Transverse colon (tissue), 4 donors: ENCODE data around the gene MIEF1. TPM values are rescaled to one million over a fixed set of nuclear protein-coding genes. Genes with fewer than 3 reads are reported as not detected.

Experiments used
- DNase-seq: peaks from one replicate; pipeline ENCODE4 v3.0.0-alpha.2; 2019
- H3K27ac ChIP-seq, 4 donors: fragments of 200-600 bp; sonication (generic); 2 replicates each; pipeline ENCODE4 v1.5.1; 2016 to 2018; ENCODE audit warnings: inconsistent platforms in 4 of 4
- H3K27me3 ChIP-seq: fragments of 200-600 bp; sonication (generic); 2 replicates; pipeline ENCODE4 v1.5.1; 2017; ENCODE audit warnings: inconsistent platforms
- H3K36me3 ChIP-seq, 4 donors: fragments of 200-600 bp; sonication (generic); 2 replicates each; pipeline ENCODE4 v1.5.1; 2017 to 2019; ENCODE audit warnings: inconsistent platforms in 4 of 4
- H3K4me1 ChIP-seq, 4 donors: fragments of 200-600 bp; sonication (generic); 2 replicates each; pipeline ENCODE4 v1.5.1; 2017 to 2020; ENCODE audit warnings: inconsistent platforms in 4 of 4
- H3K4me3 ChIP-seq, 4 donors: fragments of 200-600 bp; sonication (generic); 1 replicate in 1 of 4; 2 replicates in 3 of 4; pipeline versions ENCODE4 v1.5.1 to v1.6.1; 2017 to 2019; ENCODE audit warnings: inconsistent platforms in 4 of 4
- H3K9me3 ChIP-seq, 2 donors: fragments of 200-600 bp; sonication (generic); 2 replicates each; pipeline ENCODE4 v1.5.1; 2017 to 2019; ENCODE audit warnings: inconsistent platforms in 2 of 2
- CTCF ChIP-seq, 5 experiments: fragments of 200-600 bp in 3 of 5; fragments of 450-650 bp in 2 of 5; sonication (generic) in 3 of 5; IDR thresholded peaks; 1 replicate in 2 of 5; 2 replicates in 3 of 5; pipeline ENCODE4 v1.5.1; 2016 to 2017; ENCODE audit warnings: antibody characterized with exemption in 5 of 5, inconsistent platforms in 3 of 5, mild to moderate bottlenecking in 2 of 5, moderate library complexity in 1 of 5
- EP300 ChIP-seq: sonication (generic); formaldehyde crosslinking; IDR thresholded peaks from one replicate; pipeline ENCODE4 v1.6.1; 2017; ENCODE audit warnings: antibody characterized with exemption, low read depth
- POLR2A ChIP-seq: fragments of 450-650 bp; IDR thresholded peaks from one replicate; pipeline ENCODE4 v1.6.1; 2016; ENCODE audit warnings: antibody characterized with exemption, mild to moderate bottlenecking, moderate library complexity
- POLR2AphosphoS5 ChIP-seq, 3 donors: sonication (generic); formaldehyde crosslinking; IDR thresholded peaks; one replicate each; pipeline ENCODE4 v1.6.1; 2016; ENCODE audit warnings: antibody characterized with exemption in 3 of 3
- WGBS, 2 donors: methylation state at CpG; one replicate each; pipeline ENCODE4 v1.1.5; 2018; ENCODE audit warnings: low coverage in 1 of 2; 5-methylcytosine and 5-hydroxymethylcytosine counted together
- in situ Hi-C, 4 donors: fragments of 200-750 bp; cut with MboI; loops; one replicate each; pipeline versions ENCODE4 v1.15.0 to v1.15.1; 2017; ENCODE audit warnings: low sequenced_read_pairs in 3 of 4, low pct_ligation_motif_present in 1 of 4, low pct_unique_long_range_greater_than_20kb in 1 of 4
- intact Hi-C: fragments of 100-400 bp; cut with DNase I; formaldehyde crosslinking; loops from one replicate; pipeline ENCODE4 v1.15.1; 2023; ENCODE audit warnings: low total_unique reads
- total RNA-seq, 4 donors: library from RNA; depleted of rRNA; stranded (reverse); fragments of >200 nt; gene quantifications; one replicate each; pipeline ENCODE4 v1.1.0, GENCODE V29; 2016

Gene MIEF1
- 10 to 100 TPM; 11.5 to 31.0 (median 25.6) TPM for total RNA-seq

DNA sequence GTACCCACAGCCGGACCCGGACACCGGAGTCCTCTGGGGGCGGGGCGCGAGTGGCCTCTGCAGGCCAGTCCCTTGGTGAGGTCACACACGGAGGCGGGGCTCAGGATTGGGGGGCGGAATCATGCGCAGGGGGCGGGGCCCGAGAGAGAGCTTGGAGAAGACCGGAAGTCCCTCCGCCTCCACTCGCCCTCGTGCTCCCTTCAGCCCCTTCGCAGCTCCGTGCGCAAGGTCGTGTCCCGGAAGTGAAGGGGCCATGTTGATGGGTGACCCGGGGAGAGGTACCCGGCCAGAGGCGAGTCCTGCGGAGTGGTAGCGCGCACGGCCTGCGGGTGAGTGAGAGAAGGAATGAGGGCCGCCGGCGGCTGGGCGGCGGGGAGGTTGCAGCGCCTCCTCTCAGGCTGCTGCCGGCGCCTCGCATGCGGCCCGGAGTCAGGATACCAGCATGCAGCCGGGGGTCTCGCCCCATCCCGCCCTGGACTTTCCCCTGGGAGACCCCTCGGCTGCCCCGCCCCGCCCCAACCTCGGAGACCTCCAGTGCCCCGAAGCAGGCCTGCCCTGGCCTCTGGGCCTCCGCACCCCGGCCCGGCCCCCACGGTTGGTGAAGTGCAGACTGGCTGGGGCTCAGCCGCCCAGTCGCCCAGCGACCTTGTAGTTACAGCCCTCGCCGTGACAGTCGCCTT lies at the start of gene MIEF1:
Gene MIEF1 (plus strand): TSS at position 182 of the 680 bp plus-strand sequence. CDS start 9,005 bp downstream, outside the sequence.
- in situ Hi-C loops (no loop called here), intact Hi-C loops (no loop called here)
- Histone ChIP-seq H3K4me1 (peaks cover 15 to 36% (median 21%) of the 10 kb centered on the region in 4 donors), H3K36me3 (peaks cover 0 to 32% (median 10%) of the 10 kb centered on the region in 4 donors), H3K27ac (peak within 1 kb of the TSS; percentile 86 to 94 (median 90)), H3K9me3 (no peaks in the 10 kb centered on the region), H3K4me3 (peak within 1 kb of the TSS; percentile 80 to 98 (median 85)), H3K27me3 (no peaks in the 10 kb centered on the region)
- TF ChIP-seq EP300 (no peak), POLR2AphosphoS5 (IDR thresholded peaks at IDR 0.05) (peak; percentile 74 to 88 (median 81)), CTCF (IDR thresholded peaks at IDR 0.05) (no peak), POLR2A (peak; percentile 53)
- peak; percentile 99 for DNase-seq
- 2% methylated on average over 27 of the region's 58 CpGs; no CpG with 5 or more reads in 1 of the 2 donors for WGBS, 2 donors

GRCh38 chr22:39452740-39453040 lies 49.4 kb upstream of the MIEF1 start:
- intact Hi-C loops: no loop called here

GRCh38 chr22:39453765-39454378 lies 48.2 kb upstream of the MIEF1 start:
- WGBS, 2 donors: 81% methylated on average over 9 of the region's 9 CpGs; no CpG with 5 or more reads in 1 of the 2 donors
- intact Hi-C loops (no loop called here), in situ Hi-C loops (no loop called here)
- H3K4me3 ChIP-seq: no peak overlapping the region
- no peaks in the 10 kb centered on the region for H3K36me3 ChIP-seq
- TF ChIP-seq EP300: no peak
- no peak for TF ChIP-seq POLR2A
- no peak for TF ChIP-seq CTCF (IDR thresholded peaks at IDR 0.05)
- no peak for TF ChIP-seq POLR2AphosphoS5 (IDR thresholded peaks at IDR 0.05)
- H3K27me3 ChIP-seq: peaks cover 29% of the 10 kb centered on the region
- H3K27ac ChIP-seq: no peak overlapping the region
- H3K9me3 ChIP-seq: no peaks in the 10 kb centered on the region
- no peak for DNase-seq
- peaks cover 0 to 12% (median 7%) of the 10 kb centered on the region in 4 donors for H3K4me1 ChIP-seq

More at GRCh38 chr22:39452740-39453040, 49.4 kb upstream of the MIEF1 start:
- 84% methylated on average over 6 of the region's 6 CpGs; no CpG with 5 or more reads in 1 of the 2 donors for WGBS, 2 donors
- no peaks in the 10 kb centered on the region for H3K9me3 ChIP-seq
- H3K27me3 ChIP-seq: peaks cover 17% of the 10 kb centered on the region
- no peak overlapping the region for H3K4me3 ChIP-seq
- no peak overlapping the region for H3K27ac ChIP-seq
- no peak for DNase-seq
- in situ Hi-C loops: no loop called here
- H3K36me3 ChIP-seq: no peaks in the 10 kb centered on the region
- TF ChIP-seq EP300: no peak
- no peak for TF ChIP-seq POLR2AphosphoS5 (IDR thresholded peaks at IDR 0.05)
- TF ChIP-seq POLR2A: no peak
- no peak for TF ChIP-seq CTCF (IDR thresholded peaks at IDR 0.05)
- peaks cover 0 to 7% (median 3%) of the 10 kb centered on the region in 4 donors for H3K4me1 ChIP-seq

DNA sequence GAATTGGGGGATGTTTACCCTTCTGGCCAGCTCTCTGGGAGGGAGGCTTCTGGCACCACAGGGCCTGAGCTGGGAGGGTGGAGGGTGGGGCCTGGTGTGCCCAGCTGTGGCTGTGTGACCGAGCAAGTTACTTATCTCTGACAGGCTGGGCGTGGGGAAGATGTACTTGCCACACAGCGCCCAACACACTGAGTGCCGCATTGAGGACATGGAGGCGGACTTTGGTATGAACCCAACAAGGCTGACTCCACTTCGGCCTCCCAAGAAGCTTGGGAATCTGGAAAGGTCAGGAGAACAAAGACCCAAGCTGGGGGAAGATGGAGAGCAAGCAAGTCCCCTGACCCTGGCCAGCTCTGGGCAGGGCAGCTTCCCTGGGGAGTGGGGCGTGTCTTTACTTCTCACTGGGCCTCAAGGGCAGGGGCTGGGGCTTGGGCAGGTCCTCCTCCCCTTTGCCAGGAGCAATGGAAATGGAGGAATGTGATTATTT lies 47.7 kb upstream of the MIEF1 start:
- peak; percentile 53 for DNase-seq
- WGBS, 2 donors: 58% methylated on average over 7 of the region's 7 CpGs; no CpG with 5 or more reads in 1 of the 2 donors

More for the DNA sequence above, 47.7 kb upstream of the MIEF1 start:
- H3K4me1 ChIP-seq: peaks cover 0 to 12% (median 7%) of the 10 kb centered on the region in 4 donors
- no peaks in the 10 kb centered on the region for H3K36me3 ChIP-seq
- H3K27ac ChIP-seq: no peak overlapping the region
- H3K27me3 ChIP-seq: peaks cover 35% of the 10 kb centered on the region
- H3K4me3 ChIP-seq: no peak overlapping the region
- H3K9me3 ChIP-seq: no peaks in the 10 kb centered on the region
- TF ChIP-seq EP300: no peak
- in situ Hi-C loops (no loop called here), intact Hi-C loops (no loop called here)
